Activated T-helper 1 cell treated with anti-CD3 and anti-CD28 coated beads, Interleukin-12 subunit alpha, Interleukin-12 subunit beta, Interleukin-2, Interleukin-4 antibody, amounts not matched to agents 30 ng/mL and 10 ng/mL and 1 ng/mL, durations not matched to agents 14 hours and 24 hours and 36 hours (primary cell): ENCODE results near the gene MCEMP1. TPM values are rescaled to one million over a fixed set of nuclear protein-coding genes. Genes with fewer than 3 reads are reported as not detected.
"Not testable (repeated sequence)": the region's sequence is repeated elsewhere in the genome, so short reads cannot be mapped to it uniquely, and the experiment has no call there.

Experiments used
- DNase-seq: peaks from one replicate; pipeline ENCODE4 v3.0.0; 2021; ENCODE audit warnings: low spot score
- H3K27ac Mint-ChIP-seq: one replicate; pipeline ENCODE4 v1.8.0; 2021; ENCODE audit warnings: mild to moderate bottlenecking, mixed read lengths
- H3K27me3 Mint-ChIP-seq: one replicate; pipeline ENCODE4 v1.8.0; 2022; ENCODE audit warnings: mild to moderate bottlenecking, moderate library complexity, mixed read lengths; ENCODE audit not compliant: insufficient read depth
- H3K36me3 Mint-ChIP-seq: one replicate; pipeline ENCODE4 v1.8.0; 2021; ENCODE audit warnings: low read depth, mixed read lengths
- H3K4me1 Mint-ChIP-seq: one replicate; pipeline ENCODE4 v1.8.0; 2021; ENCODE audit warnings: low read depth, mixed read lengths
- H3K4me3 Mint-ChIP-seq: one replicate; pipeline ENCODE4 v1.8.0; 2021; ENCODE audit warnings: mild to moderate bottlenecking, moderate library complexity, mixed read lengths
- H3K9me3 Mint-ChIP-seq: one replicate; pipeline ENCODE4 v1.8.0; 2021; ENCODE audit warnings: mixed read lengths
- intact Hi-C: fragments of 100-400 bp; cut with micrococcal nuclease; formaldehyde crosslinking; loops from one replicate; pipeline ENCODE4 v1.15.1; 2024
- total RNA-seq: library from RNA; stranded (reverse); gene quantifications from 2 replicates; pipeline ENCODE4 v1.2.3, GENCODE V29; 2022

Gene MCEMP1
- total RNA-seq, 1 donor from 2014 or later = not detected

- Mint-ChIP-seq H3K9me3 (no peaks in the 10 kb centered on the region), H3K4me1 (peaks cover 35% of the 10 kb centered on the region), H3K27ac (no peak overlapping the region), H3K4me3 (peak overlapping the region; percentile 77), H3K27me3 (no peaks in the 10 kb centered on the region), H3K36me3 (peaks cover 8% of the 10 kb centered on the region)
- DNase-seq = no peak
- intact Hi-C loops = no loop called here
These were observed 38.0 kb upstream of the MCEMP1 start for GRCh38 chr19:7638802-7639465.

- H3K4me3 Mint-ChIP-seq = peak overlapping the region; percentile 12
- DNase-seq = no peak
- no peaks in the 10 kb centered on the region for H3K9me3 Mint-ChIP-seq
- intact Hi-C loops = no loop called here
- H3K4me1 Mint-ChIP-seq = peaks cover 31% of the 10 kb centered on the region
- no peaks in the 10 kb centered on the region for H3K27me3 Mint-ChIP-seq
- H3K27ac Mint-ChIP-seq = no peak overlapping the region
- peaks cover 8% of the 10 kb centered on the region for H3K36me3 Mint-ChIP-seq
These were observed 37.0 kb upstream of the MCEMP1 start for GRCh38 chr19:7639863-7640348.

- Mint-ChIP-seq H3K4me3 (no peak overlapping the region), H3K27me3 (no peaks in the 10 kb centered on the region), H3K9me3 (no peaks in the 10 kb centered on the region), H3K36me3 (peaks cover 12% of the 10 kb centered on the region), H3K27ac (no peak overlapping the region), H3K4me1 (peaks cover 22% of the 10 kb centered on the region)
- no peak for DNase-seq
- intact Hi-C loops = no loop called here
These were observed 36.1 kb upstream of the MCEMP1 start for GRCh38 chr19:7640803-7641202.

- Mint-ChIP-seq H3K4me1 (peaks cover 18% of the 10 kb centered on the region), H3K27me3 (no peaks in the 10 kb centered on the region), H3K9me3 (no peaks in the 10 kb centered on the region), H3K27ac (no peak overlapping the region), H3K36me3 (peaks cover 13% of the 10 kb centered on the region), H3K4me3 (no peak overlapping the region)
- intact Hi-C loops = no loop called here
- no peak for DNase-seq
These were observed 35.3 kb upstream of the MCEMP1 start for GRCh38 chr19:7641290-7642276.

GRCh38 chr19:7642295-7643030 lies 34.4 kb upstream of the MCEMP1 start:
- Mint-ChIP-seq H3K36me3 (peaks cover 13% of the 10 kb centered on the region), H3K27ac (no peak overlapping the region), H3K9me3 (no peaks in the 10 kb centered on the region), H3K4me3 (no peak overlapping the region), H3K27me3 (no peaks in the 10 kb centered on the region), H3K4me1 (peaks cover 18% of the 10 kb centered on the region)
- intact Hi-C loops = no loop called here
- no peak for DNase-seq

- intact Hi-C loops = no loop called here
- DNase-seq = no peak
- H3K27ac Mint-ChIP-seq = no peak overlapping the region
- no peak overlapping the region for H3K4me3 Mint-ChIP-seq
- peaks cover 18% of the 10 kb centered on the region for H3K4me1 Mint-ChIP-seq
- H3K36me3 Mint-ChIP-seq = peaks cover 13% of the 10 kb centered on the region
- H3K9me3 Mint-ChIP-seq = no peaks in the 10 kb centered on the region
- no peaks in the 10 kb centered on the region for H3K27me3 Mint-ChIP-seq
These were observed 33.9 kb upstream of the MCEMP1 start for GRCh38 chr19:7643031-7643415.

GRCh38 chr19:7643629-7644549 lies 33.0 kb upstream of the MCEMP1 start:
- peaks cover 16% of the 10 kb centered on the region for H3K4me1 Mint-ChIP-seq
- H3K27ac Mint-ChIP-seq, intact Hi-C loops, H3K9me3 Mint-ChIP-seq, H3K4me3 Mint-ChIP-seq, H3K27me3 Mint-ChIP-seq, DNase-seq: not testable (repeated sequence)
- H3K36me3 Mint-ChIP-seq = peaks cover 13% of the 10 kb centered on the region

- Mint-ChIP-seq H3K4me1 (peaks cover 10% of the 10 kb centered on the region), H3K27ac (no peak overlapping the region)
These were observed 32.4 kb upstream of the MCEMP1 start for GRCh38 chr19:7644550-7644877.

GRCh38 chr19:7645163-7645562 lies 31.7 kb upstream of the MCEMP1 start:
- peaks cover 6% of the 10 kb centered on the region for H3K36me3 Mint-ChIP-seq
- H3K27ac Mint-ChIP-seq = no peak overlapping the region
- H3K27me3 Mint-ChIP-seq = peaks cover 2% of the 10 kb centered on the region
- H3K4me3 Mint-ChIP-seq = no peak overlapping the region
- H3K4me1 Mint-ChIP-seq = peaks cover 4% of the 10 kb centered on the region
- DNase-seq = no peak
- intact Hi-C loops = no loop called here
- no peaks in the 10 kb centered on the region for H3K9me3 Mint-ChIP-seq

More at GRCh38 chr19:7644550-7644877, 32.4 kb upstream of the MCEMP1 start:
- H3K4me3 Mint-ChIP-seq = no peak overlapping the region
- H3K27me3 Mint-ChIP-seq = no peaks in the 10 kb centered on the region
- peaks cover 13% of the 10 kb centered on the region for H3K36me3 Mint-ChIP-seq
- no peaks in the 10 kb centered on the region for H3K9me3 Mint-ChIP-seq
- intact Hi-C loops = no loop called here
- DNase-seq = no peak

- Mint-ChIP-seq H3K9me3 (no peaks in the 10 kb centered on the region), H3K27me3 (peaks cover 2% of the 10 kb centered on the region)
These were observed 31.0 kb upstream of the MCEMP1 start for GRCh38 chr19:7645656-7646425.

GRCh38 chr19:7646426-7646700 lies 30.5 kb upstream of the MCEMP1 start:
- Mint-ChIP-seq H3K27me3 (peaks cover 2% of the 10 kb centered on the region), H3K4me3 (no peak overlapping the region), H3K9me3 (no peaks in the 10 kb centered on the region), H3K4me1 (no peaks in the 10 kb centered on the region), H3K36me3 (peaks cover 5% of the 10 kb centered on the region), H3K27ac (no peak overlapping the region)
- intact Hi-C loops = no loop called here
- no peak for DNase-seq

More at GRCh38 chr19:7645656-7646425, 31.0 kb upstream of the MCEMP1 start:
- Mint-ChIP-seq H3K4me3 (no peak overlapping the region), H3K36me3 (peaks cover 5% of the 10 kb centered on the region), H3K4me1 (no peaks in the 10 kb centered on the region), H3K27ac (peak overlapping the region; percentile 18)
- intact Hi-C loops = no loop called here
- no peak for DNase-seq
